ENCODE measurements around the gene MAN1C1.

Gene MAN1C1

DNA sequence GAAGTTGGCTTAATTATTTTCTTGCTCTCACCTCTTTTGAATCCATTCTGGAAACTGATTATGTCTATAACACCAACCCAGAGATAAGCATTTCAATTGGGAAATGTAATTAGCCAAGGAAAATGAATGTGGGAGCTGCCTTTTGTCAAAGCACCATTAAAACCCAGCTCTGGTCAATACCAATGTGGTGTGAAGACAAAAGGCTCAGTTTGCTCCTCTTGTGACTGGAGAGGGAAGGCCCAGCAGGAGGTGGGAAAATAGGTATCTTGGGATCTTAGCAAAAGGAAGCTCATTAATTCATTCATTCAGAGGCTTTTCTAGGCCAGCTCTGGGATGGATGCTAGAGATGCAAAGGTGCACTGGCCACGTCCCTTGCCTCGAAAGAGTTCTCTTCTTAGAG is 108.4 kb downstream of the MAN1C1 start:
- Histone ChIP-seq H2AFZ (ENCODE audit: low read length, unreplicated experiment) (no peak overlapping the region), H3K4me1 (ENCODE audit: control insufficient read depth, insufficient read depth, low read length, unreplicated experiment) (peaks cover 8% of the 10 kb centered on the region), H3K27ac (ENCODE audit: low read depth, low read length) (no peak overlapping the region), H3K4me3 (ENCODE audit: low read depth, low read length) (no peak overlapping the region), H3K79me2 (ENCODE audit: control insufficient read depth, insufficient read depth, low read length, unreplicated experiment) (no peaks in the 10 kb centered on the region), H3K36me3 (ENCODE audit: insufficient read depth, low read length) (no peaks in the 10 kb centered on the region), H3K27me3 (ENCODE audit: insufficient read depth, low read length) (peaks cover 23% of the 10 kb centered on the region)

- peaks cover 23% of the 10 kb centered on the region for H3K27me3 ChIP-seq (ENCODE audit: insufficient read depth, low read length)
- no peak overlapping the region for H2AFZ ChIP-seq (ENCODE audit: low read length, unreplicated experiment)
- H3K4me3 ChIP-seq (ENCODE audit: low read depth, low read length), result no peak overlapping the region
- no peaks in the 10 kb centered on the region for H3K79me2 ChIP-seq (ENCODE audit: control insufficient read depth, insufficient read depth, low read length, unreplicated experiment)
- H3K4me1 ChIP-seq (ENCODE audit: control insufficient read depth, insufficient read depth, low read length, unreplicated experiment), result peaks cover 8% of the 10 kb centered on the region
- no peak overlapping the region for H3K27ac ChIP-seq (ENCODE audit: low read depth, low read length)
- H3K36me3 ChIP-seq (ENCODE audit: insufficient read depth, low read length), result no peaks in the 10 kb centered on the region
These were observed 108.9 kb downstream of the MAN1C1 start for GRCh38 chr1:25725482-25725881.

- H3K27me3 ChIP-seq (ENCODE audit: insufficient read depth, low read length), result peaks cover 16% of the 10 kb centered on the region
These were observed 110.5 kb downstream of the MAN1C1 start for GRCh38 chr1:25727088-25727487.

DNA sequence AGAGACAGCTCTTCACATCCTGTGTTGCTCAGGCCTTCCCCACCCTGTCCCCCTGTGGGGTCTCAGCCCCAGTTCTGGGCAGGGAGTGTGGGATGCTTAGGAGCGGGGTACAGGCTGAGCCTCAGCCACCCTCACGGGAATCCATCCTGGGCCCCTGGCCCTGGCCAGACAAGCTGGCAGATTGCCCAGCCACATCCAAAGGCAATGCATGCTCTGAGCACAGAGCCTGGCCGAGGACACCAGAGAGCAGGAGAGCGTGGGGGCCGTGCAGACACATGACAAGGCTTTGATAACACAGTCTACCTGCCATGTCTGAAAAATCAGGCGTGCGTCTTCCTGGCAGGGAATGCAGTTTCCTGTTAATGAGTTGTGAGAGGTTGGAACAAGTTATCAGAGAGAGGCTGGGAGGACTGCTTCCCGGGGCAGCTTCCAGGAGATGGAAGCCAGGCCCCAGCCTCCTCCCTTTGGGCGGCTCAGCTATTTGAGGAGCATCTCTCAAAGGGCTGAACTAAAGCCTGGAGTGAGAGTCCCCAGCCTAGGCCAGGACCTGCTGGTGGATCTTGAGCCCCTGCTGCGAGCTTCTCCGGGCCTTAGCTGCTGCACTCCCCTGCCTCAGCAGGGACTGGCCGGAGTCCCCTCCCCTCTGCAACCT is 111.2 kb downstream of the MAN1C1 start:
- no peaks in the 10 kb centered on the region for H3K36me3 ChIP-seq (ENCODE audit: insufficient read depth, low read length)
- H3K27ac ChIP-seq (ENCODE audit: low read depth, low read length), result no peak overlapping the region
- H3K4me3 ChIP-seq (ENCODE audit: low read depth, low read length), result no peak overlapping the region
- no peaks in the 10 kb centered on the region for H3K79me2 ChIP-seq (ENCODE audit: control insufficient read depth, insufficient read depth, low read length, unreplicated experiment)
- peaks cover 8% of the 10 kb centered on the region for H3K4me1 ChIP-seq (ENCODE audit: control insufficient read depth, insufficient read depth, low read length, unreplicated experiment)
- H2AFZ ChIP-seq (ENCODE audit: low read length, unreplicated experiment), result no peak overlapping the region
- H3K27me3 ChIP-seq (ENCODE audit: insufficient read depth, low read length), result peaks cover 9% of the 10 kb centered on the region

More at GRCh38 chr1:25727088-25727487, 110.5 kb downstream of the MAN1C1 start:
- Histone ChIP-seq H3K4me3 (ENCODE audit: low read depth, low read length) (no peak overlapping the region), H3K36me3 (ENCODE audit: insufficient read depth, low read length) (no peaks in the 10 kb centered on the region), H3K79me2 (ENCODE audit: control insufficient read depth, insufficient read depth, low read length, unreplicated experiment) (no peaks in the 10 kb centered on the region), H2AFZ (ENCODE audit: low read length, unreplicated experiment) (no peak overlapping the region), H3K4me1 (ENCODE audit: control insufficient read depth, insufficient read depth, low read length, unreplicated experiment) (peaks cover 8% of the 10 kb centered on the region), H3K27ac (ENCODE audit: low read depth, low read length) (no peak overlapping the region)

DNA sequence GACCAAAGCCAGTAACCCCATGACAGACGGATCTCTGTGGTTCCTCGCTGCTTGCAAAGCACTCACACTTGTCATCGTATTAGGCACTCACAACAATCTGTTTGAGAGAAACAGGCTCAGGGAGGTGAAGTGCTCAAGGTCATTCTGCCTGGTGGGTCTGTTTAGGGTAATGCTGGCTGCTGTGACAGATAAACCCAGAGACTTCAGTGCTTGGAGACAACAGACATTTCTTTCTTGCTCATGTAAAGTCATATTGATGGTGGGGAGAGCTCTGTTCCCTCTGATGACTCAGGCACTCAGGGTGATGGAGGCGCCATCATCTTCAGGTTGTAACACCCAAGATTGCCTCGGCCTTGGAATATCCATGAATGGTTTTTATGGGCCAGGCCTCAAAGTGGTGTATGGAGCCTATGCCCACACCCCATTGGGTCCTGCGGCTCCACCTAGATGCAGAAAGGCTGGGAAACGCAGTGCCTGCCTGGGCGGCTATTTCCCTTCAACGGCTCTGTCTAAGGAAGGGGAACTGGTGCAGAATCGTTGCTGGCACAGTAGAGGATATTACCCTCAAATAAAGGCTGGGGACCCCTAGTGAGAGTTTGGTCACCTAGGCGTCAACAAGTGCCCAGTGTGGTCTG is 111.8 kb downstream of the MAN1C1 start:
- Histone ChIP-seq H3K36me3 (ENCODE audit: insufficient read depth, low read length) (no peaks in the 10 kb centered on the region), H3K4me1 (ENCODE audit: control insufficient read depth, insufficient read depth, low read length, unreplicated experiment) (peaks cover 8% of the 10 kb centered on the region), H3K27me3 (ENCODE audit: insufficient read depth, low read length) (0 out of 2 replicates have a peak, but pooled peaks cover 5% of the 10 kb centered on the region), H3K79me2 (ENCODE audit: control insufficient read depth, insufficient read depth, low read length, unreplicated experiment) (no peaks in the 10 kb centered on the region), H2AFZ (ENCODE audit: low read length, unreplicated experiment) (no peak overlapping the region), H3K27ac (ENCODE audit: low read depth, low read length) (no peak overlapping the region), H3K4me3 (ENCODE audit: low read depth, low read length) (no peak overlapping the region)

DNA sequence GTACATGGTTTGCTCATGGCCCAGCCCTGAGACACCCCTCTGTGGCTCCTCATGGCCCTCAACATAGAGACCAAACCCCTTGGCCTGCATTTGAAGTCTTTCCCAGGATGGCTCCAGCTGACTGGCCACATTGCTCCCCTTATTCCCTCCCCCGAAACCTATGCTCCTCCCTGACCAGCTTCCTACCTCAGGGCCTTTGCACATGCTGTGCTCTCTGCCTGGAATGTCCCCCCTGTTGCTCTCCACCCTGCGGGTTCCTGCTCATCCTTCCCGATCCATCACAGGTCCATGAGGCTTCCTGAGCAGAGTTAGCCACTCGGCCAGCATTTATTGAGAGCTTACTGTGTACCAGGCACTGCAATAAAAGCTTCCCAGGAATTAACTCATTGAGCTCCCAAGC is 112.5 kb downstream of the MAN1C1 start:
- H2AFZ ChIP-seq (ENCODE audit: low read length, unreplicated experiment), result no peak overlapping the region
- H3K79me2 ChIP-seq (ENCODE audit: control insufficient read depth, insufficient read depth, low read length, unreplicated experiment), result no peaks in the 10 kb centered on the region
- H3K36me3 ChIP-seq (ENCODE audit: insufficient read depth, low read length), result no peaks in the 10 kb centered on the region
- H3K27ac ChIP-seq (ENCODE audit: low read depth, low read length), result no peak overlapping the region
- H3K4me3 ChIP-seq (ENCODE audit: low read depth, low read length), result no peak overlapping the region
- peaks cover 8% of the 10 kb centered on the region for H3K4me1 ChIP-seq (ENCODE audit: control insufficient read depth, insufficient read depth, low read length, unreplicated experiment)
- H3K27me3 ChIP-seq (ENCODE audit: insufficient read depth, low read length), result 0 out of 2 replicates have a peak, but pooled peaks cover 5% of the 10 kb centered on the region

GRCh38 chr1:25729790-25730644 is 113.4 kb downstream of the MAN1C1 start:
- Histone ChIP-seq H3K4me3 (ENCODE audit: low read depth, low read length) (no peak overlapping the region), H3K27me3 (ENCODE audit: insufficient read depth, low read length) (no peaks in the 10 kb centered on the region)

DNA sequence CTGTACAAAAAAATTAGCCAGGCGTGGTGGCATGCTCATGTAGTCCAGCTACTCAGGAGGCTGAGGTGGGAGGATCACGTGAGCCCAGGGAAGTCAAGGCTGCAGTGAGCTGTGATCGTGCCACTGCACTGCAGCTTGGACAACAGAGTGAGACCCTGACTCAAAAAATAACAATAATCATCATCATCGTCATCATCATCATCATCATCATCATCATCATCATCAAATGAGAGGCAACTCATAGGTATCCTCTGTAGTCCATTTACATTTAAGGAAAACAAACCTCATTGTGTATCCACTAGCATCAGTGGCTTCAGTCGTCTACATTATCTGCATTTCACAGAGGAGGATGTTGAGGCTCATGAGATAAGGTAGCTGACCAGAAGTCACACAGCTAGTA is 114.6 kb downstream of the MAN1C1 start:
- no peaks in the 10 kb centered on the region for H3K79me2 ChIP-seq (ENCODE audit: control insufficient read depth, insufficient read depth, low read length, unreplicated experiment)
- peaks cover 8% of the 10 kb centered on the region for H3K4me1 ChIP-seq (ENCODE audit: control insufficient read depth, insufficient read depth, low read length, unreplicated experiment)
- no peaks in the 10 kb centered on the region for H3K36me3 ChIP-seq (ENCODE audit: insufficient read depth, low read length)
- no peak overlapping the region for H3K4me3 ChIP-seq (ENCODE audit: low read depth, low read length)
- no peaks in the 10 kb centered on the region for H3K27me3 ChIP-seq (ENCODE audit: insufficient read depth, low read length)
- no peak overlapping the region for H3K27ac ChIP-seq (ENCODE audit: low read depth, low read length)
- H2AFZ ChIP-seq (ENCODE audit: low read length, unreplicated experiment), result no peak overlapping the region

More at GRCh38 chr1:25729790-25730644, 113.4 kb downstream of the MAN1C1 start:
- H3K36me3 ChIP-seq (ENCODE audit: insufficient read depth, low read length), result no peaks in the 10 kb centered on the region
- peaks cover 8% of the 10 kb centered on the region for H3K4me1 ChIP-seq (ENCODE audit: control insufficient read depth, insufficient read depth, low read length, unreplicated experiment)
- no peak overlapping the region for H2AFZ ChIP-seq (ENCODE audit: low read length, unreplicated experiment)
- H3K79me2 ChIP-seq (ENCODE audit: control insufficient read depth, insufficient read depth, low read length, unreplicated experiment), result no peaks in the 10 kb centered on the region
- no peak overlapping the region for H3K27ac ChIP-seq (ENCODE audit: low read depth, low read length)

- Histone ChIP-seq H2AFZ (ENCODE audit: low read length, unreplicated experiment) (no peak overlapping the region), H3K4me3 (ENCODE audit: low read depth, low read length) (no peak overlapping the region), H3K36me3 (ENCODE audit: insufficient read depth, low read length) (no peaks in the 10 kb centered on the region), H3K79me2 (ENCODE audit: control insufficient read depth, insufficient read depth, low read length, unreplicated experiment) (no peaks in the 10 kb centered on the region), H3K4me1 (ENCODE audit: control insufficient read depth, insufficient read depth, low read length, unreplicated experiment) (peaks cover 8% of the 10 kb centered on the region), H3K27me3 (ENCODE audit: insufficient read depth, low read length) (no peaks in the 10 kb centered on the region; the same call in 1 of the 2 replicates), H3K27ac (ENCODE audit: low read depth, low read length) (no peak overlapping the region)
These were observed 115.2 kb downstream of the MAN1C1 start for GRCh38 chr1:25731626-25732370.

DNA sequence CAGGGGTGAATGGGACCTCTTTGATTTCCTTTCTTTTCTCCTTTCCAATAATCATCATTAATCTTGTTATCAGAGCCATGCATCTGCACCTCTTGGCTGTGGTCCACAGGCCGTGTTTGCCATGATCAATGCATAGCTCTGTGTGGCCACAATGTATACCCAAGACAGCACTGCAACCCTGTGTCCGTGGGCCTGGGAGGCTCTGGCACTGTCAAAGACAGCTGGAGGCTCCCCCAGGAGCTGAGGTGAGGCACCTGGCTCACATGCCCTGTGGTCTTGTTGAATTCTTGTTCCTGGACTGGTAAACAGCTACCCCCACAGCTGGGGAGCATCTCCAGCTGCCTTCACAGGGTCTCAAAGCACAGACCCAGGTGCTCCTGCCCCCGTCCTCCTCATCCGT is 116.2 kb downstream of the MAN1C1 start:
- no peak overlapping the region for H3K4me3 ChIP-seq (ENCODE audit: low read depth, low read length)
- H3K79me2 ChIP-seq (ENCODE audit: control insufficient read depth, insufficient read depth, low read length, unreplicated experiment), result no peaks in the 10 kb centered on the region
- no peak overlapping the region for H3K27ac ChIP-seq (ENCODE audit: low read depth, low read length)
- no peaks in the 10 kb centered on the region for H3K36me3 ChIP-seq (ENCODE audit: insufficient read depth, low read length)
- peaks cover 2% of the 10 kb centered on the region for H3K4me1 ChIP-seq (ENCODE audit: control insufficient read depth, insufficient read depth, low read length, unreplicated experiment)
- no peaks in the 10 kb centered on the region; the same call in 1 of the 2 replicates for H3K27me3 ChIP-seq (ENCODE audit: insufficient read depth, low read length)
- no peak overlapping the region for H2AFZ ChIP-seq (ENCODE audit: low read length, unreplicated experiment)

Measured in ACC112 (cell line).